ENCODE measurements around the gene OLIG3. TPM values are rescaled to one million over a fixed set of nuclear protein-coding genes. Genes with fewer than 3 reads are reported as not detected.

Gene OLIG3
- total RNA-seq, 1 donor from 2014 or later = not detected

GRCh38 chr6:137512757-137513605, 18.8 kb upstream of the OLIG3 start:
- DNase-seq (ENCODE audit: low read depth) = no peak
- TF ChIP-seq CTCF (conservative IDR thresholded peaks at IDR 0.05; ENCODE audit: low read depth, low read length) = no peak
- no peak overlapping the region for H3K4me3 ChIP-seq (ENCODE audit: low read depth, low read length)

GRCh38 chr6:137510923-137511322, 16.7 kb upstream of the OLIG3 start:
- TF ChIP-seq CTCF (conservative IDR thresholded peaks at IDR 0.05; ENCODE audit: low read depth, low read length) = no peak

GRCh38 chr6:137498481-137499190, 4.4 kb upstream of the OLIG3 start:
- no peak for DNase-seq (ENCODE audit: low read depth)
- TF ChIP-seq CTCF (conservative IDR thresholded peaks at IDR 0.05; ENCODE audit: low read depth, low read length) = no peak
- H3K4me3 ChIP-seq (ENCODE audit: low read depth, low read length) = no peak overlapping the region

More at GRCh38 chr6:137510923-137511322, 16.7 kb upstream of the OLIG3 start:
- no peak for DNase-seq (ENCODE audit: low read depth)
- H3K4me3 ChIP-seq (ENCODE audit: low read depth, low read length) = no peak overlapping the region

GRCh38 chr6:137497721-137498463, 3.7 kb upstream of the OLIG3 start:
- DNase-seq (ENCODE audit: low read depth) = no peak
- no peak for TF ChIP-seq CTCF (conservative IDR thresholded peaks at IDR 0.05; ENCODE audit: low read depth, low read length)
- H3K4me3 ChIP-seq (ENCODE audit: low read depth, low read length) = no peak overlapping the region

GRCh38 chr6:137496909-137497720, 2.9 kb upstream of the OLIG3 start:
- no peak for DNase-seq (ENCODE audit: low read depth)

More at GRCh38 chr6:137496909-137497720, 2.9 kb upstream of the OLIG3 start:
- TF ChIP-seq CTCF (conservative IDR thresholded peaks at IDR 0.05; ENCODE audit: low read depth, low read length) = no peak
- H3K4me3 ChIP-seq (ENCODE audit: low read depth, low read length) = no peak overlapping the region
